GM19438 (cell line): Measurements from ENCODE around the gene SH3RF1.

Experiments used
- ATAC-seq: cut with Tn5 transposase; IDR thresholded peaks from one replicate; pipeline ENCODE4 v1.9.1; 2021; ENCODE audit warnings: low read depth; ENCODE audit not compliant: unreplicated experiment

SH3RF1 gene

GRCh38 chr4:169142391-169142790 is 128.4 kb downstream of the SH3RF1 start:
- ATAC-seq = no peak

- ATAC-seq = no peak
These were observed 131.7 kb downstream of the SH3RF1 start for GRCh38 chr4:169139021-169139420.

- ATAC-seq = no peak
These were observed 133.2 kb downstream of the SH3RF1 start for GRCh38 chr4:169137558-169137920.

- no peak for ATAC-seq
These were observed 133.8 kb downstream of the SH3RF1 start for GRCh38 chr4:169136796-169137557.

GRCh38 chr4:169136330-169136729 is 134.4 kb downstream of the SH3RF1 start:
- no peak for ATAC-seq

GRCh38 chr4:169135776-169136175 is 135.0 kb downstream of the SH3RF1 start:
- no peak for ATAC-seq

GRCh38 chr4:169133932-169134331 is 136.8 kb downstream of the SH3RF1 start:
- no peak for ATAC-seq

- ATAC-seq = no peak
These were observed 138.0 kb downstream of the SH3RF1 start for GRCh38 chr4:169132561-169133305.

GRCh38 chr4:169131556-169132208 is 139.1 kb downstream of the SH3RF1 start:
- ATAC-seq = no peak

GRCh38 chr4:169128902-169129301 is 141.9 kb downstream of the SH3RF1 start:
- ATAC-seq = no peak

- ATAC-seq = no peak
These were observed 143.4 kb downstream of the SH3RF1 start for GRCh38 chr4:169127314-169127713.

GRCh38 chr4:169124661-169125060 is 146.1 kb downstream of the SH3RF1 start:
- no peak for ATAC-seq

GRCh38 chr4:169122422-169122821 is 148.3 kb downstream of the SH3RF1 start:
- ATAC-seq = no peak

- no peak for ATAC-seq
These were observed 148.8 kb downstream of the SH3RF1 start for GRCh38 chr4:169121861-169122382.

GRCh38 chr4:169120624-169121023 is 150.1 kb downstream of the SH3RF1 start:
- ATAC-seq = no peak

- no peak for ATAC-seq
These were observed 151.2 kb downstream of the SH3RF1 start for GRCh38 chr4:169119536-169119935.

GRCh38 chr4:169117591-169118081 is 153.1 kb downstream of the SH3RF1 start:
- ATAC-seq = no peak

GRCh38 chr4:169116270-169116901 is 154.4 kb downstream of the SH3RF1 start:
- ATAC-seq = no peak

- ATAC-seq = no peak
These were observed 154.9 kb downstream of the SH3RF1 start for GRCh38 chr4:169115897-169116254.

GRCh38 chr4:169115144-169115896 is 155.4 kb downstream of the SH3RF1 start:
- no peak for ATAC-seq
